Fibroblast of the conjunctiva (primary cell): ENCODE results near the gene ZBTB7C.

Source experiments
- DNase-seq: peaks from one replicate; pipeline ENCODE4 v3.0.0-alpha.2; 2010; ENCODE audit warnings: low read depth

ZBTB7C gene

GRCh38 chr18:48084041-48084757, 325.0 kb downstream of the ZBTB7C start:
- no peak for DNase-seq

DNA sequence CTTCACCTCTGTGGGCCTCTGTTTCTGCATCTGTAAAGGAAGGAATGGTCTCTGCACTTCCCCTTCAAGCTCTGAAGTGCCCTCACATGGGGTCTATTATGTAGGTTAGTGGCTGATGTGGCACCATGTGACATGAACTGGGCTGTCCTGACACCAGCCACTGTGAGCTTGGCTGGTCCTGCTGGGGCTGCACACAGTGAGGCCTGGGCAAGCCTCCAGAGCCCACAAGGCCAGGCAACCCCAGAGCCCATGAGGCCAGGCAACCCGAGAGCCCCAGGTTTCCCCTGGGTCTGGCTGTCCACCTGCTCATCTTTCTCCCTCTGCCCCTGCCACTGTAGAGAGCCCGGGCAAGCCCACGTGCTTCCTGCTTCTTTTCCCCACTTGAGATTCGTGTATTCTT, 328.6 kb downstream of the ZBTB7C start:
- DNase-seq, result no peak

DNA sequence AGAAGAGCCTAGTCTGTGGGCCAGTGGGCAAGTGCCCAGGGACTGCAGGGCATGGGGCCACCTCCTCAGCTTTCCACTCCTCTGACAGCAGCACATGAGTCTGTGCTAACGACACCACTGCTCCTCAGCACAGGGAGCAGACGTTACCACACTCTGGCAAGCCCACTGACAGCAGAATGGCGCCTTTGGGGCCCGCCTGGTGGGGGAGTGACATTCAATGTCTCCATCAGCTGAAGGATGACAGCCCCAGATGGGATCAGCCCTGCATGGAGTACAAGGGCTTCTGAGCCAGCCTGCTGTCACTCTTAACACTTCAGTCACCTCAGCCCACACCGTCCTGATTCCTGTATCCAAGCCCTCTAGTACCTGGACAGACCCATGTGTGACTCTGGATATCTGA, 329.3 kb downstream of the ZBTB7C start:
- DNase-seq, result no peak

DNA sequence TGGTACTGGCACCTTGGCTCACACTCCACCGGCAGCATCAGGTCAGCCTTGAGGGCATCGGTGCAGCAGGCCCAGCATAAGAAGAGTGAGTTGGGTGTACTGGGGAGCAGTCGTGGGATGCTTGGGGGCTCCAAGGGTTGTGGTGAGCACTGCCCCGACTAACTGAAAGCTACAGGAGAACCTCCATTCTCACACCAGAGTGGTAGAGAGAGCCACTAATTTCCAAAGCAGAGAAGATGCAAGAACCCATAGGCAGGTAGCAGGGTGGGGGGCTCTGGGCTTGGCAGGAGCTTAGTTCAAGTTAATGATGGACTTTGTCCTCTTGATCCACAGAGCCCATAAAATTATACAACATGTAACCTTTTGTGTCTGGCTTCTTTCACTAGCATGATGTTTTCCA, 330.7 kb downstream of the ZBTB7C start:
- no peak for DNase-seq

GRCh38 chr18:48077291-48077690, 331.9 kb downstream of the ZBTB7C start:
- DNase-seq, result no peak

DNA sequence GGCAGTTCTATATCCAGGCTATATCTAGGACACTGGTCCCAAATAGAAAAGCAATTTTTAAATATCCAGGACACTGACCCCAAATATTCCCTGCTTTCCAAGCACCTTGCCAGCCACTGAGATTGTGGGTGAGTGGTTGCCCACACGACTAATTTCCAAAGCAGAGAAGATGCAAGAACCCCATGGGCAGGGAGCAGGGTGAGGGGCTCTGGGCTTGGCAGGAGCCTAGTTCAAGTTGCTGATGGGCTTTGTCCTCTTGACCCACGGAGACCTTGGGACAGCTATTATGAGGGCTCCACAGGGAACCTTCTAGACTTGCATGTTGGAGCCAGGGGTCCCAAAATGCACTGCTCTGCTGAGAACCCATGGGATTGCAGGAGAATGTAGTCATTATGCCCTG, 332.7 kb downstream of the ZBTB7C start:
- DNase-seq, result no peak

DNA sequence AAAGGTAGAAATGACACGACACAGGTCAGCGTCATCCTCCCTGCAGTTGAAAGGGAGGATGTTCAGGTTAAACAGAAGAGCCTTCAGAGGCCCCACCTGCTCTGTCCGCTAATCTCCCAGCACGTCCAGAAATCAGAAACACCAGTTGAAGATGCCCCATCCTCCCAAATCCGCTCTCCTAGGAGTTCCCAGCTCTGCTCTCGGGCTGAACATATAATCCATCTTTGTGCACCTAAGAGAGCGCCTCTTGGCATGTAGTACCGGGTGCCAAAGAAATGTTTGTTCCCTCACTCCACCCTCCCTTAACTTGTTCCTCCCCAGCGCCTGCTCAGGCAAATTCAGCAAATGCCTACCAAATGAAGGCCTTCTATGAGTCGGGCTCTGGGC, 333.5 kb downstream of the ZBTB7C start:
- DNase-seq, result no peak

- no peak for DNase-seq
Observed at GRCh38 chr18:48074929-48075706, 334.1 kb downstream of the ZBTB7C start.

DNA sequence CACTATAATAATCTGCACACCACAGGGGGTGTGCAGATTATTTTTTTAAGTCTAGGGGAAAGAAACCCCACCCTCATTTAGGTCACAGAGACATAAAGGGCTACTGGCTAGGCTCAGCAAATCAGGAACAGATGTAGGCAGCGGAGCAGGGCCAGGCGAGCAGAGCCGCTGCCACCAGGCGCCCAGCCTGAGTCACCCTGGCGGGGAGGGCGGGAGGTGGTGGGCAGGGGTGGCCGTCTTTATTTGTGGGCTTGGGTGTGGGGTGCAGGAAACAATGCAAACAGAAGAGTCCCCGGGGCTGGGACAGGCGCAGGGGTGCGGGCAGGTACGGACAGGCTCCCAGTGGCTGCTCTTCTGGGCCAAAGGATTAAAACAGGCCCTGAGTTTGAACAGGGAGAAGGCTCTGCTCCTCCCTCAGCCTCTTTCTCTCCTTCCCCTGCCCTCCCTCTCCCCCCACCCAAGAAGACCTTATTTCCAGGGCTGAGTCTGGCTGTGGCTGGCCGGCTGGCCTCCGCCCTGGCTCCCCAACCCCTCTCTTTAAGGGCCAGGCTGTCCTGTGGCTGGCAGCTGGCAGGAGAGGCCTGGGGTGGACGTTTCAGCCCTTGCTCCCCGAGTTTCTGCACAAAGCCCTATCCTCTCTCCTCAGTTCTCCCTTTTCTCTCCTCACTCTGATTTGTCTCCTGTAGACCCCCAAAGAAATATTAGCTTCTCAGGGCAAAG, 335.8 kb downstream of the ZBTB7C start:
- peak; percentile 10 for DNase-seq

DNA sequence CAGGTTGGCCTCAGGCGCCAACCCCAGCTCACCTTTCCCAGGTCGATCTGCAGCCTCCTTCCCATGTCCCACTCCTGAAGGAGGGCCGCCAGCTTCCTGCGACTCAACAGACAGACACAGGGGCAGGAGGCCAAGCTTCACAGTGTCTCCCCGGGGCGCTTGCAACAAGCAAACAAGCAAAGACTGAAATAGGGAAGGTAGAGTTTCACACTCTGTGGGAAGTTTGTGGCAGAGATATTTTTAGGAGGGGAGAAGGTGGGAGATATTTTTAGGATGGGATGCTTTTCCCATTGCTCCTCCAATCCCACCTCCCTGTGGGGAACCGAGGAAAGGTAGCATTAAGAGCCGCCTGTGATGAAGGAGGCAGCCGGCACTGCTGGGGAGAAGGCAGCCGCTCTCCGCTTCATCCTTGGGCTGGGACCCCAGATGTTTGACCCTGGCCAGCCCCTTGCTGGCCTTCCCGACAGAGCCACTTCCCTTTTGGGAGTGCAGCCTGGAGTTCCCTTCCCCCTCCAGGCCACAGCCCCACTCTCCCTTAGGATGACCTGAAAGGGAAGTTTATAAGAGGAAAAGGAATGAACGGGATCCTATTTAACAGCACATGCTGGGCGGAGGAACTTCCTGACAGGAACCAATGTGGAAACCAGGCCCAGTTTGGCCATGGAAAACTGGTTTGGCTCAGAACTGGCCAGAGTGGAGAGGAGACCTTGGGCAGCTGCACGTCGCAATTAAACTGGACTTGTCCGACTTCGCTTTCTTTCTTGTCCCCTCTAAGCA, 336.6 kb downstream of the ZBTB7C start:
- DNase-seq, result no peak

DNA sequence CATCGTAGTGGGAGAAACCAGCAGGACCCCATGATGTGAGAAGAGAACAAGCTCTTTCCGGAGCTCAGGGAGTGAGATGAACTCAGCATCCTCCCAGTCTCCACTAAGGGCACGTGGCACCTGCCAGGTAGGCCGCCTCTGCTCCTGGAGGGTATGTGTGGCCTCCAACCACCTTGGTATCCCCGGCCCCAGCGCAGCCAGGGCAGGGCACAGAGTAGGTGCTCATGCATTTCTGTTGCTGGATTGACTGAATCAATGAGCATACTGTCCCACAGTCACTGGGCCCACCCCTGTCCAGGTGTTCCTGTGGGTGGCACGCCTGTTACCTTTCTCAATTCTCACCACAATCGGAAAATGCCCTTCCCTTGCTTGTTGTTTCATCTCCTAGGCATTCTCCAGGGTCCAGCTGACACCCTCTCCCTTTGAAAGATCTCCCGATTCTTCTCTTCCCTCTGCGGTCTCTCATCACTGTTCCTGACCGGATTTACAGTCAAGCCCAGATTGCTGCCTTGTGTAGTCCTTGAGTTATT, 340.2 kb downstream of the ZBTB7C start:
- no peak for DNase-seq

DNA sequence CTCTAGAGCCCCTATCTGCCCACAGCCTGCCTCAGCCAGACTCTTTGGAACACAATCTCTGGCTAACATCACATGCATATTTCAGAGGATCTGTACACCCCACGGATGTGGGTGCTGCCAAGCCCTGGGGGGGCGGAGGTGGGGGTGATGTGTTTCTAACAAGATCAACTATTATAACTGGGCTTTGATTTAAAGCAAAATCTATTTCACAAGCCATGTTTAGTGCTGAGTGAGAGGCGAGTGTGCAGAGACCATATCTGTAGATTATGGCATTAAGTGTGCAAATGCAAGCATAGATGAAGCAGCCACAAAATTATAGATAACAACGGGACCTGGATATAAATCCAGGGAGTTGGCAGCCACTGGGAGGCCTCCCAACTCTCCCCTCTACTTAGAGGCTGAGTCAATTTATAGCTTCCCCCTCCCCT, 342.9 kb downstream of the ZBTB7C start:
- no peak for DNase-seq

DNA sequence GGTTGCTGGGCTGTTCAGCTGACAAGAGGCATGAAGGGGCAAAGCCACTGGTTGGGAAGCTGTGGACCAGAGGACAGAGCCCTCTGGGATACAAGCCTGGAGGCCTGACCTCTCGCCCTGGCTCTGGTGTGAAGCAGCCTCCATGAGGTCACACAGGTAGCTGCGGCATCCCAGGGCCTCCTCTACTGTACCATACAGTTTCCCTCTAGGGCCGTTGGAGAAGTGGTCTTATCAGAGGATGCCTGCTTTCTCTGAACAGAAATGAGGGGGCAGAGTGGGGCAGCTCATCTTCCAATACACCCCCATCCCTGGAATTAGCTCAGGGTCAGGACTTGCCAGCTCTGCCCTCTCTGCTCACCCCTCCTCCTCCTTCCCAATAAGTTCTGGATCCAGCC, 343.6 kb downstream of the ZBTB7C start:
- no peak for DNase-seq

GRCh38 chr18:48064978-48065600, 344.1 kb downstream of the ZBTB7C start:
- DNase-seq, result no peak

- DNase-seq, result no peak
Observed at GRCh38 chr18:48061781-48062570, 347.2 kb downstream of the ZBTB7C start.

- DNase-seq, result no peak
Observed at GRCh38 chr18:48060970-48061369, 348.2 kb downstream of the ZBTB7C start.

- DNase-seq, result no peak
Observed at GRCh38 chr18:48060346-48060745, 348.8 kb downstream of the ZBTB7C start.

DNA sequence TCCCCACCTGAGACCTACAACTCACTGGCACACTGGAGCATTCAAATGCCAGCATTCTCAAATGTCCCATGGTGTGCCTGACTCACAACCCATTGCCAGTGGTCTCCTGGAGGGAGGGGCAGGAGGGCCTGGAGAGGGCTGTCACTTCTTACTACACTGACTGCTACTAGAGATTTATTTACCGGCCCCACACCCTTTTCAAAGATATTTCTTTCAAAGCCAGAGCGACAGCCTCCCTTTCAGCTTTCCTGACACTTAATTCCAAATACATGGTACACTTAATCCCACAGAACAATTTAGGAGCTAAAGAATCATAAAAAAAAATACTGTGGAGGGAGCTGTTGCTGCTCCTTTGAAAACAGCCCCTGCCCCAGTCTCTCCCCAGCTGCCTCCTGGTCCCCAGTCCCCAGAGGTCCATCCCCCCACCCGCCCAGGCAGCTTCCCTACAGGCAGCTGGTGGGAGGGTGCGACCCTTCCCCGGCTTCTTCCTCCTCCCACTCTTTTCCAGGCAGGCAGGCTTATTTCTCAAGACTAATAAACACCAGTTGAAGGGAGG, 349.6 kb downstream of the ZBTB7C start:
- DNase-seq, result no peak

DNA sequence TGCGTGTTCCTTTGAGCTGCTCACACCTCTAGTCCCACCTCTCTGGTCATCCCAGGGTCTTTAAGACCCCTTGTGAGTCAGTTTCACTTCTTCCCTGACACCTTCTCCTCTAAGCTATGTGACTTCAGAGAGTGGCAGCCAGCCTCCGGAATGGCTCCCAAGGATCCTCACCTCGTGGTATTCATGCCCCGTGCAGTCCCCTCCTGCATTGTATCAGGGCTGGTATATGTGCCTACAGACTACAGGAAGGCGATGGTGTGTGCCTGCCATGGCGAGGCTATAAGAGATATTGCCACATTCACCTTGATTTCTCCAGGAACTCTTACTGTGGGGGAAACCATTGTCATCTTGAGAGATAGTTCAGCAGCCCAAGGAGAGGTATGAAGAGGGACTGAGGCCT, 350.7 kb downstream of the ZBTB7C start:
- DNase-seq, result no peak

DNA sequence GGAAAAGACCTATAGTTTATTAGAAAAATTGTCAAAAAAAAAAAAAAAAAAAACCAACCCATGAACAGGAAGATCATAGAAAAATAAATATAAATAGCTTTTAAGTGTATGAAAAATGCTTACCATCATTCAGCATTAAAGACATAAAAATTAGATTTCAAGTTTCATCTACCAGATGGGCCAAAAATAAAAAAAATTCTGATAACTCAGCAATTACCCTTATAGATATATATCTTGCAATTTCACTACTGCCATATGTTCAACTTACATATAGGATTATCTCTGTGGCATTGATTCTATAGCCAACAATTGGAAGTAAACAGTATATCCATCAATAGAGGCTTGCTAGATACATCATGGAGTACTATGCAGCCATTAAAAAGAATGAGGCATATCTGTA, 352.2 kb downstream of the ZBTB7C start:
- DNase-seq, result no peak
